ENCODE measurements around the gene SLC2A10.

GRCh38 chr20:46770330-46771194, 61.1 kb downstream of the SLC2A10 start:
- TF ChIP-seq, protein P1, sequence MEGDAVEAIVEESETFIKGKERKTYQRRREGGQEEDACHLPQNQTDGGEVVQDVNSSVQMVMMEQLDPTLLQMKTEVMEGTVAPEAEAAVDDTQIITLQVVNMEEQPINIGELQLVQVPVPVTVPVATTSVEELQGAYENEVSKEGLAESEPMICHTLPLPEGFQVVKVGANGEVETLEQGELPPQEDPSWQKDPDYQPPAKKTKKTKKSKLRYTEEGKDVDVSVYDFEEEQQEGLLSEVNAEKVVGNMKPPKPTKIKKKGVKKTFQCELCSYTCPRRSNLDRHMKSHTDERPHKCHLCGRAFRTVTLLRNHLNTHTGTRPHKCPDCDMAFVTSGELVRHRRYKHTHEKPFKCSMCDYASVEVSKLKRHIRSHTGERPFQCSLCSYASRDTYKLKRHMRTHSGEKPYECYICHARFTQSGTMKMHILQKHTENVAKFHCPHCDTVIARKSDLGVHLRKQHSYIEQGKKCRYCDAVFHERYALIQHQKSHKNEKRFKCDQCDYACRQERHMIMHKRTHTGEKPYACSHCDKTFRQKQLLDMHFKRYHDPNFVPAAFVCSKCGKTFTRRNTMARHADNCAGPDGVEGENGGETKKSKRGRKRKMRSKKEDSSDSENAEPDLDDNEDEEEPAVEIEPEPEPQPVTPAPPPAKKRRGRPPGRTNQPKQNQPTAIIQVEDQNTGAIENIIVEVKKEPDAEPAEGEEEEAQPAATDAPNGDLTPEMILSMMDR (IDR thresholded peaks at IDR 0.05) = no peak
- no peak for TF ChIP-seq POLR2AphosphoS5 (IDR thresholded peaks at IDR 0.05)
- no peak for TF ChIP-seq POLR2A (IDR thresholded peaks at IDR 0.05)
- no peak for TF ChIP-seq EP300 (IDR thresholded peaks at IDR 0.05)
